ENCODE data around the gene ELAVL1. TPM values are rescaled to one million over a fixed set of nuclear protein-coding genes. Genes with fewer than 3 reads are reported as not detected.
"Not testable (repeated sequence)": the region's sequence is repeated elsewhere in the genome, so short reads cannot be mapped to it uniquely, and the experiment has no call there.

The ELAVL1 gene
- total RNA-seq, 2 donors from 2014 or later, result 81.6 to 155 TPM

DNA sequence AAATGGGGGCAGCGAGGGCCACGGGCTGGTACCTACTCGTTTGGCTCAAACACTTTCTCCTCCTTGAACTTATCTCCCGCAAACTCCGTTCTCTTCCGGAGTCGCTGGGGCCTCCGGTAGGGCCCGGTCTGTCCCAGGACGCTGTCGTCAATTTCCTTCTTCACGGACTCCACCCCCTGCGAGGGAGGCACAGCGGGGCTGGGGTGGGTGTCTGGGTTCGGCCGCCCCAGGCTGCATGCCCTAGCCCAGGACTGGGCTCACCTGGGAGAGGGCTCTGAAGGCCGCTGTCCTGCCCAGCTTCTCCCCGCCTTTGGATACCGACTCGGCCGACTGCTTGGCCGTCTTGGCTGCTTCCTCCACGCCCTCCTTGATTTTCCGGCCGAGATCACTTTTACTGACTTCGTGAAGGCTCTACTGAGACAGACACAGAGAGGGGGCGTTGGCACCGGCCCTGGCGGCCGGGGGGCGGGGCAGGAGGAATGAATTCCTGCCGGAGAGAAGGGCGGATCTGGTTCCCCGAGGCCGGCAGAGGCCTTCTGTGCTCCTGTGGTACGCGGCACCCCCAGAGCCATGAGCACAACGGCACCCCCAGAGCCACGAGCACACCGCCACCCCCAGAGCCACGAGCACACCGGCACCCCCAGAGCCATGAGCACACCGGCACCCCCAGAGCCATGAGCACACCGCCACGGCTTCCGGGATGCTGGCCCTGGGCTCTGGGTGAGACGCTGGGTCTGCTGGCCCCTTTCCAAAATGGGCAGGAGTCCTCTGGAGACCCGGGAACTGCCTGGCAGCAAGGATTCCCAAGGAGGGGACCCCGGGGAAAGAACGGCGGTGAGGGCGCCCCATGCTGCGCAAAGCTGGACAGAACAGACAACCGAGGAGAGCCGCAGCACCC, 71.4 kb downstream of the ELAVL1 start:
- no peaks in the 10 kb centered on the region for H3K27me3 Mint-ChIP-seq
- no peaks in the 10 kb centered on the region for H3K9me3 Mint-ChIP-seq
- H3K4me3 Mint-ChIP-seq, result no peak overlapping the region
- H3K27ac Mint-ChIP-seq, result no peak overlapping the region
- peaks cover 6% of the 10 kb centered on the region for H3K4me1 Mint-ChIP-seq
- no peak for ATAC-seq (replicated peaks)
- H3K36me3 Mint-ChIP-seq (ENCODE audit: low read depth), result peaks cover 71% of the 10 kb centered on the region

DNA sequence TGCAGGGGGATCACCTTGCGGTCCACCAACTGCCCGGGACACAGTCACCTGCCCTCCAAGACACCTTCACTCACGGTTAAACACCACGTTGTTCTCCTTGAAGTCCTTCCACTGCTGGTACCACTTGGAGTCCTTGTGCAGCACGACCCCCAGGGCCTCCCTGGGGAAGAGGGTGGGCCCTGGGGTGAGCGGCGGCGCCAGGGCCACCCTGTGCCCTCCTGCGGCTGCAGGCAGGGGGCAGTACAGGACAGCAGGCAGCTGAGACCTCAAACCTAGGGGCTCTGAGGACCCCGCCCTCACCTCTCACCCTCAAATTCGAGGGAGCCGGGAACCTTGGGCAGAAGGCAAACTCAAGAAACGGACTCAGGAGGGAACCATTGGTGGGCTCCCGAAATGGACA, 72.0 kb downstream of the ELAVL1 start:
- no peaks in the 10 kb centered on the region for H3K9me3 Mint-ChIP-seq
- no peak for ATAC-seq (replicated peaks)
- no peak overlapping the region for H3K27ac Mint-ChIP-seq
- peaks cover 8% of the 10 kb centered on the region for H3K4me1 Mint-ChIP-seq
- no peak overlapping the region for H3K4me3 Mint-ChIP-seq
- no peaks in the 10 kb centered on the region for H3K27me3 Mint-ChIP-seq
- peaks cover 67% of the 10 kb centered on the region for H3K36me3 Mint-ChIP-seq (ENCODE audit: low read depth)

DNA sequence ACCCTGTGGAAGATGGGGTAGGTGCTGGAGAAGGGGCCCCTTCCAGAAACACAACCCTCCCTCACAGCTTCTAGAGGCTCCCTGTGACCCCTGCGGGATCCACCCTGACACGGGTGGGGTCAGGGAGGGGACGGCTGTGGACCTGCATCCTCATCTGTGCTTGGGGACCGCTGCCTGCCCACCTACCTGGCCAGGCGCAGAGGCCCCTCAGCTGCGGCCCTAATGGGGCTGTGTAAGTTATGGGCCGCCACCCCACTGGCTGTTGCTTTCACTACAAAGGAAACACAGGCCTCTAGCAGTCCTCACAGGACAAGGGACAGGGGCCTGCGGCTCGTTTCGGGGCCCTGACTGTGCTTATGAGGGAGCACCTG, 72.5 kb downstream of the ELAVL1 start:
- Mint-ChIP-seq H3K9me3 (no peaks in the 10 kb centered on the region), H3K4me3 (no peak overlapping the region), H3K4me1 (peaks cover 10% of the 10 kb centered on the region), H3K27me3 (no peaks in the 10 kb centered on the region), H3K27ac (no peak overlapping the region), H3K36me3 (ENCODE audit: low read depth) (peaks cover 65% of the 10 kb centered on the region)
- no peak for ATAC-seq (replicated peaks)

DNA sequence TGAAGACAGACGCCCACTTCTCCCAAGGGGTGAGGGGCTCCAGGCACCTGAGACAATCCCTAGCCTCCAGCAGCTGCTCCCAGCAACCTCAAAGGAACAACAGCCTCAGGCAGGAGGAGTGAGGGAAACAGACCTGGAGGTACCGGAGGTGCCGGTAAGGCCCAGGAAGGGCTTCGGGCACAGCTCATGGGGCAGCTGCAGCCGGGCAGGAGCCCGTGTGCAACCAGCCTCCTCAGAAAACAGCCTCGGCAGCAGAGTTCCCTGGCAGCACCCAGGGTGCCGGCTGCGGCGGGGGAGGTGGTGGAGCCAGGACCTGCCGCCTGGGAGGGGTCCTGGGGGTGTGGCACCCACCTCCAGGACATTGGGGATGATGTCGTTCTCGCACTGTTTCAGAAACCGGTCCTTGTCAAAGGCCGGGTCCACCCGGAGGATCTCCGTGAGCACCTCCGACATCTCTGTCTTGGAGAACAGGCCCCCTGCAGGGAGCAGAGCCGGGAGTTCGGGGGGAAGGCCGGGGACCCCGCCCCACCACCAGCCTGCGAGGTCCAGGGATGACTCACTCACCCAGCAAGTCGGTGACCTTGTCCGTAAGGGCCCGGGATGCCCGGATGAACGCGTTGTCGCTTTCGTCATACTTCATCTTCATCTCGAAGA, 73.0 kb downstream of the ELAVL1 start:
- Mint-ChIP-seq H3K4me1 (peaks cover 10% of the 10 kb centered on the region), H3K27ac (no peak overlapping the region), H3K9me3 (no peaks in the 10 kb centered on the region), H3K4me3 (no peak overlapping the region), H3K36me3 (ENCODE audit: low read depth) (peaks cover 60% of the 10 kb centered on the region), H3K27me3 (no peaks in the 10 kb centered on the region)
- ATAC-seq (replicated peaks), result no peak

DNA sequence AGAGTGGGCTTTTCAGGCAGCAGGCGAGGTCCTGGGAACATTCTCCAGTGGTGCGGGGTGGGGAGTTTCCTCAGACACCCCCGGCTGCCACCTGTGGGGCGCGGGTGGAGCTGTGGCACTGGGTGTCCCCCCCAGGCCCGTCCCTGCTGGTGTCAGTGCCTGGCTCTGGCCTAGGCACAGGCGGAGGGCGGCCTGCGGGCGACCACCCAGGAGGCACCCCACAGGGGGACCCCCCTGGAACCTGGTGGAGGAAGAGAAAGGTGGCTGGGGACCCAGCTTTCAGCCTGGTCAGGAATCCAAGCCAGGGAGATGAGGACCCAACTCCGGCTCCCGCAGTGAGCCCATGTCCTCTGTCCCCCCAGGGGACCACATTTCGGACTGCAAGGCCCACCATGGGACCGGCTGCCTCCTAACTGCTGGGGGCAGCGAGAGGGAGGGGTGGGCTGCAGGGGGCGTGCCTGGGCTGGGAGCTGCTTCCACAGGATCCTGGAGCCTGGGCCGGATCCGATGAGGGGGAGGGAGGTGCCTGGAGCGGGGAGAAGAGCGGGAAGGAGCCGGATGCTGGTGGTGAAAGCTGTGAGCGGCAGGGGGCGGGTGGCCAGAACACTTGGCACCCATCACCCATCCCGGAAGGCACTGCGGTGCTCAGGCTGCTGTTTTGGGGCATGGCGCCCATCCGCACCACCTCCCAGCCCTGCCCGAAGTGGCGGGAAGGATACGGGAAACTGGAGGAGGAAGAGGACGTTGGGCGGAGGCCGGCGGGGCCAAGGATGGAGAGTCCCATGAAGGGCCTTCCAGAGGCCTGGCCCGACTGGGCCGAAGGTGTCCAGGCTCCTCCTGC, 74.0 kb downstream of the ELAVL1 start:
- Mint-ChIP-seq H3K9me3 (no peaks in the 10 kb centered on the region), H3K4me3 (no peak overlapping the region), H3K4me1 (peaks cover 10% of the 10 kb centered on the region), H3K36me3 (ENCODE audit: low read depth) (peaks cover 52% of the 10 kb centered on the region), H3K27me3 (no peaks in the 10 kb centered on the region), H3K27ac (no peak overlapping the region)
- no peak for ATAC-seq (replicated peaks)

DNA sequence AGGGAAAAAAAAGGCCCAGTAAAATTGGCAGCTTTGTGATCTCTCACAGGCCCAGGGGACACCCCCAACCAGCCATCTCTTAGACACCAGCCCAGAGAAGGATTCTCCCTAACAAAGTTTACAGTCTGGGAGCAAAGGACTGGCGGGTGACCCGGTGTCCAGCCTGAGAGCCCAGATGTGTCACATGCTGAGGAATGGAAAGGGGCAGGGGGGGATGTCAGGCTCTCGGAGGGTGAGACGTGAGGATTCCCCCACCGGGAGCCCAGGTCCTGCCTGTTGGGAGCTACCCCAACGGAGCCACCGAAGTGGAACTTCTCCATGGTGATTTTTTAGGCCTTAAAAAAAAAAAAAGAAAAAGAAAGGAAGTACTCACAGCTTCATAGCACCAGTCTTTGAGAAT, 74.7 kb downstream of the ELAVL1 start:
- ATAC-seq (replicated peaks), result no peak
- H3K4me3 Mint-ChIP-seq, result no peak overlapping the region
- no peaks in the 10 kb centered on the region for H3K9me3 Mint-ChIP-seq
- peaks cover 10% of the 10 kb centered on the region for H3K4me1 Mint-ChIP-seq
- peaks cover 45% of the 10 kb centered on the region for H3K36me3 Mint-ChIP-seq (ENCODE audit: low read depth)
- no peak overlapping the region for H3K27ac Mint-ChIP-seq
- no peaks in the 10 kb centered on the region for H3K27me3 Mint-ChIP-seq

DNA sequence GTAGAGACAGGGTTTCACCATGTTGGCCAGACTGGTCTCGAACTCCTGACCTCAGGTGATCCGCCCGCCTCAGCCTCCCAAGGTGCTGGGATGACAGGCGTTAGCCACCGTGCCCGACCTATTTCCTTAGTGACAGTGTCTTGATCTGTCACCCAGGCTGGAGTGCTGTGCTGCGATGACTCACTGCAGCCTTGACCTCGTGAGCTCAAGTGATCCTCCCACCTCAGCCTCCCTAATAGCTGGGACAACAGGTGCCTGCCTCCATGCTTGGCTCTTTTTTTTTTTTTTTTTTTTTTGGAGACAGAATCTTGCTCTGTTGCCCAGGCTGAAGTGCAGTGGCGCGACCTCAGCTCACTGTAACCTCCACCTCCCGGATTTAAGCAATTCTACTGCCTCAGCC, 75.4 kb downstream of the ELAVL1 start:
- H3K27ac Mint-ChIP-seq, result peak overlapping the region; percentile 5
- ATAC-seq (replicated peaks), result peak; percentile 61
- not testable (repeated sequence) for H3K4me3 Mint-ChIP-seq, H3K27me3 Mint-ChIP-seq, H3K9me3 Mint-ChIP-seq
- peaks cover 10% of the 10 kb centered on the region for H3K4me1 Mint-ChIP-seq
- H3K36me3 Mint-ChIP-seq (ENCODE audit: low read depth), result peaks cover 38% of the 10 kb centered on the region

DNA sequence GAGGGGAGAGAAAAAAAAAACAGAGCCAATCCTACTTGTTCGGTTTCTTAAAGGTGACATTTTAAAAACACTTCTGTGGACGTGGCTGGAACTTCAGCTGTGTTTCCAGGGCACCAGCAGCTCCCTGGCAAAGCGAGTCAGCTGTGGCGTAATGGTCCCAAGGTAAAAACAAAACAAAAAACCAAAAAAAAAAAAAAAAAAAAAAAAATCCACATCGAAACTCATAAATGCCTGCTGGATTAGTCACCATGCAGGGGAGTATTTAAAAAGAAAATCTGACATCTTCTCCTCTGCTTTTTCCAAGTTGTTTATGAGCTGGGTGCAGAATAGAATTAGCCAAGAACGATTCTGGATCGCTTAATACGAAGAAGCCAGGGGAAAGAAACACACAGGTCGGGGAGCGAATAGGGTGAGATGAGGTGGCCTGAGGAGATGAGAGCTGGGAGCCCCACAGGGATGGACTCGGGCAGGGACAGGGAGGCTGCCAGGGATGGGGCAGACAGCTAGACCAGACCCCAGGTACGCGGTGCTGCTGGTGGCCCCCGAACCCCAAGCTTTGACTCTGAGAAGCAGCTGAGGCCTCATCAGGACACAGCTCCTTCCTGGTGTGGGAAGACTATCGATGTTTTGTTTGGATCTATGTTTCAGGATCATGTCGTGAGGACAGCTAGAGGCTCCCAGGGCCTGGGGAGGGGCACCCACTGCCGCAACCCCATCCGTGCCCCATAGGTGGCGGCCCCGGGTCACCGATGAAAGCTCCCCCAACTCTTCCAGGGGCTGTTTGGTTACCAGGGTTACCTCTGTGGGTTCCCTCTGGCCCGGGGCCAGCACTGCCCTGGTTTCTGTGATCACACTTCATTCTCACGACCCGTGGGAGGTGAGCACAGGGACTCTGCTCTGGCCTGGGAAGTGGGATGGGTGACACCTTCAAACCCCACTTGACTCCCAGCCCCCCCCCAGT, 76.4 kb downstream of the ELAVL1 start:
- peak overlapping the region; percentile 5 for H3K27ac Mint-ChIP-seq
- H3K4me1 Mint-ChIP-seq, result peaks cover 10% of the 10 kb centered on the region
- no peaks in the 10 kb centered on the region for H3K27me3 Mint-ChIP-seq
- no peak overlapping the region for H3K4me3 Mint-ChIP-seq
- no peaks in the 10 kb centered on the region for H3K9me3 Mint-ChIP-seq
- peak; percentile 37 for ATAC-seq (replicated peaks)
- peaks cover 33% of the 10 kb centered on the region for H3K36me3 Mint-ChIP-seq (ENCODE audit: low read depth)

DNA sequence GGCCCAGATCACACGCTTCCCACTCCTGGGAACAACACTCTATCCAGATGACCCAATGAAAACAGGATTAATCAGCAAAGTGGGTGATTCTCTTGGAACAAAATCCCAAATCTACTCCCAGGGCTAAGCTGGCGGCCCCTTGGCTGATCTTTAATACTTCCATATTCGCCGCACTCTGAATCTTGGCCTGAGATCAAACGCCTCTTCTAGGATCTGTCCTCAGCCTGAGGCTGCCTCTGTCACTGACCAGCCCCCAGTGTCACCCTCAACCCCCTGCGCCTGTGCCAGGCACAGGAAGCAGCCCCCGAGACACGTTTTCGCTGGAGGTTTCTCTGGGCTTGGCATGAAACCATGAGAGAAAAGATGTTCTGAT, 77.1 kb downstream of the ELAVL1 start:
- Mint-ChIP-seq H3K27ac (peak overlapping the region; percentile 5), H3K4me1 (peaks cover 10% of the 10 kb centered on the region), H3K4me3 (no peak overlapping the region), H3K27me3 (no peaks in the 10 kb centered on the region), H3K36me3 (ENCODE audit: low read depth) (peaks cover 33% of the 10 kb centered on the region), H3K9me3 (no peaks in the 10 kb centered on the region)
- no peak for ATAC-seq (replicated peaks)

DNA sequence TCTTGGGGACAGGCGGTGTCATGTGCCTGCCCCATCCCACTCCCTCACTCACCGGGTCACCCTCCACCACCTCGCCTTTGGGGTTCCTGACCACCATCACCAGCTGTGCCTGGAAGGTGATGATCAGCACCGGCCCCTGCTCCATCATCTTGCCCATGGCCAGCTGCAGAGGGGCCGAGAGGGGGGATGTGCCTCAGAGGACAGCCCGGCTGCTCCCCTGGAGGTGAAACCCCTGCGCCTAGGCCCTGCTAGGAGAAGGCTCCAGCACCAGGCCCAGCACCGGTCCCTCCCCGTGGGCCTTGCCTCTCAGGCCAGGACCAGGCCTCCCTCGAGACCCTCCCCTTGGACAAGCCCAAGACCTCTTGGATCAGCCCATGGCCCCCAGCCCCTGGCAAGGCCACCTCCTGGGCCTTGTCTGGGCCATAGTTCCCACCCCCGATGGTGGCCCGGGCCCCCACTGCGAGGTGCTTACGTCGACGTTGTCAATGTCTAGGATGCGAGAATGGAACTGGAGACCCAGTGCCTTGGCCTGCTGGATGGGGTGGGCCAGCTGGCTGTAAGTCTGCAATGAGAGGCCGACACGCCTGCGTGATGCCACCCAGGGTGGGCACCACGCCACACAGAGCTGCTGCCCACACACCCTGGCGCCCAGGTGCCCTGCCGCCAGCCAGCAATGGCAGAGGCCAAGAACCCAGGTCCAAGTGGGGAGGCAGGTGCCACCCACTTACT, 77.7 kb downstream of the ELAVL1 start:
- Mint-ChIP-seq H3K4me3 (no peak overlapping the region), H3K9me3 (no peaks in the 10 kb centered on the region), H3K4me1 (peaks cover 10% of the 10 kb centered on the region), H3K36me3 (ENCODE audit: low read depth) (peaks cover 33% of the 10 kb centered on the region), H3K27me3 (no peaks in the 10 kb centered on the region), H3K27ac (peak overlapping the region; percentile 5)
- ATAC-seq (replicated peaks), result no peak

DNA sequence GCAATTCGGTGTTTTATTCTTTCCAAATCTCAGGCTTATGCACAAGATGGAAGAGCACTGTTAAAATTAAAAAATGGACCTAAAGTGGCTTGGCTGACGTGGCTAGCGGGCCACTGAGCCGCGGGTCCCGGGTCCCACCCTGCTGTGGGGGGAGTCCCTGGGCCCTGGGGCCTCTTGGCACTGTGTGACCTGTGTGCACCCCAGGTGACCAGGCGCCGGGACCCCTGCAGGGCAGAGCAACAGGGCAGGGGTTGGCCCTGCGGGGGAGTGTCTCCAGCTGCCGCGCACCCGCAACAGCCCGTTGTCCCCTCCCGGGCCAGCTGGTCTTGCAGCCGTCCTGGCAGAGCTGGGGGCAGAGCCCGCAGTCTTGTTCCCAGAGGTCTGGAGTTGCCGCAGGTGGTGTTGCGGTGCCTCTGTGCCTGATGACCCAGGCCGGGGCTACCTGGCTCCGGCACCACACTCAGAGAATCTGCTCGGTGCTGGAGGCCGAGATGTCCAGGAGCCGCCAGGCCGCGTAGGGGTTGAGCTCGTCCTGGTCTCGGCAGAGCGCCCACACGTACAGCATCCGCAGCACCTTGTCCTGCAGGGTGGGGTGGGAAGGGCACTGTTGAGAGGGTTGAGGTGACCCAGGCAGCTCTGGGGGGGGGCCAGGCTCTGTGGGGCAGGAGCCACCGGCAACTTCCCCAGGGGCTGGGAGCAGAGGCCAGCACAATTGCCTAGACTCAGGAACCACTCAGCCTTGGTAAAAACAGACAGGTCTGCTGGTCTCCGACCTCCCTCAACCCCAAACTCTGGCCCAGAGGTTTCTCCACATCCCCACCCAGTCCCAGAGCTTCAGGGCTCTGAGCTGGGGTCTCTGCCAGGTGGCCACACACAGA, 78.5 kb downstream of the ELAVL1 start:
- Mint-ChIP-seq H3K4me1 (peaks cover 10% of the 10 kb centered on the region), H3K36me3 (ENCODE audit: low read depth) (peaks cover 25% of the 10 kb centered on the region), H3K4me3 (peak overlapping the region; percentile 46), H3K27ac (no peak overlapping the region), H3K9me3 (no peaks in the 10 kb centered on the region), H3K27me3 (no peaks in the 10 kb centered on the region)
- ATAC-seq (replicated peaks), result no peak

DNA sequence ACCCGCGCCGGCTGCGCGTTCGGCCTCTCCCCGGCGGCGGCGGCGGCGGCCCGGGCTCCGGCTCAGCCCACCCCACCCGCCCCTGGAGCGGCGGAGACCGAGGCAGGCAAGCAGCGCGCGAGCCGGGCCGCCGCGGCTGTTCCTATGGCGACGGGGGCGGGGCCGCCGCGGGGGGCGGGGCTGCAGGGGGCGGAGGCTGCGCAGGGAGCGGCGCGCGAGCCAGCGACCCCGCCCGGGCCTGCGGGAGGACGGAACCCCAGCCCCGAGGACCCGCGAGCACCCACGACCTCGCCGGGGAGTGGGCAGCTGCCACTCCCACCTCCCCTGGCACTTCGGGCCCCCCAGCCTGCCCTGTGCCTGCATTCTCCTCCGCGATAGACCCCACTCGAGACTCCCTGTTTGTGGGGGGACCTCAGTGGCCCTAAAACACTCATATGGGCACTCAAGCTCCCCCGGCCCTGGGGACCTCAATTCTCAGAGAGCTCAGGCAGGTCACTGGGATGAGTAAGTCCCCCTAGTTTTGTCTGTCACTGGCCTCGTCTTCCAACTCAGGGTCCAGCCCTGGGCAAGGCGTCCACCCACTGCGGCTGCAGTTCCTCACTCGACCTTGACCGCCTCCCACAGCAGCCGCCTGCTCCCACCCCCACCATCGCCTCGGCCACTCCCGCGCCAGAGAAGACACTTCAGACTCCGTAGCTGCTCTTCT, 79.3 kb downstream of the ELAVL1 start, which contains the start of gene CTXN1:
TSS of gene CTXN1 (minus strand) at position 115 of the 706 bp plus-strand sequence. CDS start 597 bp downstream, outside the sequence.
- peak; percentile 53 for ATAC-seq (replicated peaks)
- Mint-ChIP-seq H3K4me1 (peaks cover 10% of the 10 kb centered on the region), H3K9me3 (no peaks in the 10 kb centered on the region), H3K27me3 (no peaks in the 10 kb centered on the region), H3K4me3 (peak within 1 kb of the TSS; percentile 53), H3K36me3 (ENCODE audit: low read depth) (peaks cover 20% of the 10 kb centered on the region), H3K27ac (no peak within 1 kb of the TSS)
